ENCODE measurements around the gene TACC2. TPM values are rescaled to one million over a fixed set of nuclear protein-coding genes. Genes with fewer than 3 reads are reported as not detected.

TACC2 gene
- total and polyA plus RNA-seq, 2 donors (not counting 1 experiment from before 2014, with no cell fraction given), result not detected

- no peak overlapping the region for H3K4me3 ChIP-seq (ENCODE audit: control extremely low read depth in 1 of 5, extremely low read depth in 1 of 5, insufficient read depth in 1 of 5, low read depth in 2 of 5, low read length in 4 of 5)
- no peaks in the 10 kb centered on the region for H3K79me2 ChIP-seq (ENCODE audit: control insufficient read depth, insufficient read depth, low read length)
- no peaks in the 10 kb centered on the region for H3K36me3 ChIP-seq (replicated peaks in 1 of 2; ENCODE audit: control extremely low read depth in 1 of 2, control insufficient read depth in 1 of 2, extremely low read depth in 1 of 2, insufficient read depth in 2 of 2, low read length in 1 of 2)
- H3K27me3 ChIP-seq (replicated peaks in 1 of 4; ENCODE audit: control extremely low read depth in 1 of 4, control insufficient read depth in 3 of 4, insufficient read depth in 4 of 4, low read length in 3 of 4), result peaks cover 0 to 42% (median 15%) of the 10 kb centered on the region in 4 experiments
- CTCF ChIA-PET, result no interaction called here
- Mint-ChIP-seq H3K27ac (no peak overlapping the region), H3K27me3 (peaks cover 67% of the 10 kb centered on the region), H3K4me3 (no peak overlapping the region), H3K4me1 (peaks cover 8% of the 10 kb centered on the region), H3K9me3 (ENCODE audit: insufficient read depth) (no peaks in the 10 kb centered on the region)
- no peak overlapping the region for H2AFZ ChIP-seq (ENCODE audit: insufficient read depth, low read depth, low read length, poor library complexity, severe bottlenecking)
- no peak overlapping the region for H3K4me2 ChIP-seq (replicated peaks; ENCODE audit: low read depth, low read length, poor library complexity, severe bottlenecking)
- intact Hi-C loops (cut with micrococcal nuclease), result no loop called here
- 70% methylated on average over 3 of the region's 8 CpGs for WGBS (ENCODE audit: insufficient coverage)
- TF ChIP-seq EZH2 (IDR thresholded peaks at IDR 0.05; ENCODE audit: borderline replicate concordance, insufficient read depth, low read depth, low read length, poor library complexity, severe bottlenecking) (no peak), CTCF (IDR thresholded peaks at IDR 0.05) (no peak)
- ATAC-seq (ENCODE audit: low read depth) (no peak), DNase-seq (no peak)
- no peak overlapping the region for H3K27ac ChIP-seq (ENCODE audit: low read length in 2 of 2)
- POLR2A ChIA-PET, result no interaction called here
- peaks cover 0 to 2% (median 0%) of the 10 kb centered on the region in 3 donors for H3K9me3 ChIP-seq (ENCODE audit: control extremely low read depth in 1 of 3, control insufficient read depth in 2 of 3, insufficient read depth in 1 of 3, low read length in 2 of 3)
- peaks cover 0 to 4% of the 10 kb centered on the region in 2 donors for H3K4me1 ChIP-seq (ENCODE audit: control insufficient read depth in 2 of 2, insufficient read depth in 2 of 2, low read length in 2 of 2)
- no peaks in the 10 kb centered on the region for H4K20me1 ChIP-seq (ENCODE audit: control insufficient read depth, insufficient read depth, low read length, poor library complexity, severe bottlenecking)
- no peak overlapping the region for H3K9ac ChIP-seq (ENCODE audit: low read length)
Measured at GRCh38 chr10:122161795-122162194, 172.8 kb downstream of the TACC2 start.

GRCh38 chr10:122162671-122163173, 173.8 kb downstream of the TACC2 start:
- H3K79me2 ChIP-seq (ENCODE audit: control insufficient read depth, insufficient read depth, low read length), result no peaks in the 10 kb centered on the region
- CTCF ChIA-PET, result no interaction called here
- peaks cover 0 to 4% of the 10 kb centered on the region in 2 donors for H3K4me1 ChIP-seq (ENCODE audit: control insufficient read depth in 2 of 2, insufficient read depth in 2 of 2, low read length in 2 of 2)
- H3K9me3 ChIP-seq (ENCODE audit: control extremely low read depth in 1 of 3, control insufficient read depth in 2 of 3, insufficient read depth in 1 of 3, low read length in 2 of 3), result peaks cover 0 to 2% (median 0%) of the 10 kb centered on the region in 3 donors
- TF ChIP-seq CTCF (IDR thresholded peaks at IDR 0.05) (no peak), EZH2 (IDR thresholded peaks at IDR 0.05; ENCODE audit: borderline replicate concordance, insufficient read depth, low read depth, low read length, poor library complexity, severe bottlenecking) (no peak)
- H3K4me1 Mint-ChIP-seq, result peaks cover 8% of the 10 kb centered on the region
- no peak overlapping the region for H3K27ac Mint-ChIP-seq
- H3K36me3 ChIP-seq (replicated peaks in 1 of 2; ENCODE audit: control extremely low read depth in 1 of 2, control insufficient read depth in 1 of 2, extremely low read depth in 1 of 2, insufficient read depth in 2 of 2, low read length in 1 of 2), result no peaks in the 10 kb centered on the region
- no peak for DNase-seq
- H2AFZ ChIP-seq (ENCODE audit: insufficient read depth, low read depth, low read length, poor library complexity, severe bottlenecking), result no peak overlapping the region
- H3K27me3 ChIP-seq (replicated peaks in 1 of 4; ENCODE audit: control extremely low read depth in 1 of 4, control insufficient read depth in 3 of 4, insufficient read depth in 4 of 4, low read length in 3 of 4), result peaks cover 0 to 45% (median 18%) of the 10 kb centered on the region in 4 experiments
- peak overlapping the region; percentile 22 for H3K4me2 ChIP-seq (replicated peaks; ENCODE audit: low read depth, low read length, poor library complexity, severe bottlenecking)
- H3K27ac ChIP-seq (ENCODE audit: low read length in 2 of 2), result no peak overlapping the region
- intact Hi-C loops (cut with micrococcal nuclease), result no loop called here
- H3K4me3 Mint-ChIP-seq, result no peak overlapping the region
- H3K9me3 Mint-ChIP-seq (ENCODE audit: insufficient read depth), result no peaks in the 10 kb centered on the region
- POLR2A ChIA-PET, result no interaction called here
- peaks cover 71% of the 10 kb centered on the region for H3K27me3 Mint-ChIP-seq
- 53% methylated on average over 16 of the region's 16 CpGs for WGBS (ENCODE audit: insufficient coverage)
- no peaks in the 10 kb centered on the region for H4K20me1 ChIP-seq (ENCODE audit: control insufficient read depth, insufficient read depth, low read length, poor library complexity, severe bottlenecking)
- ATAC-seq (ENCODE audit: low read depth), result no peak
- no peak overlapping the region for H3K4me3 ChIP-seq (ENCODE audit: control extremely low read depth in 1 of 5, extremely low read depth in 1 of 5, insufficient read depth in 1 of 5, low read depth in 2 of 5, low read length in 4 of 5)
- H3K9ac ChIP-seq (ENCODE audit: low read length), result no peak overlapping the region

Data from B cell (primary cell).